GM12872 (cell line): ENCODE results near the gene GSAP.

Experiments used
- TF ChIP-seq, protein P1 (sequence below): IDR thresholded peaks from 3 replicates; pipeline ENCODE4 v1.5.1; 2011; ENCODE audit warnings: low read depth, mild to moderate bottlenecking, low read length, moderate library complexity; ENCODE audit not compliant: insufficient read depth

The GSAP gene, protein sequence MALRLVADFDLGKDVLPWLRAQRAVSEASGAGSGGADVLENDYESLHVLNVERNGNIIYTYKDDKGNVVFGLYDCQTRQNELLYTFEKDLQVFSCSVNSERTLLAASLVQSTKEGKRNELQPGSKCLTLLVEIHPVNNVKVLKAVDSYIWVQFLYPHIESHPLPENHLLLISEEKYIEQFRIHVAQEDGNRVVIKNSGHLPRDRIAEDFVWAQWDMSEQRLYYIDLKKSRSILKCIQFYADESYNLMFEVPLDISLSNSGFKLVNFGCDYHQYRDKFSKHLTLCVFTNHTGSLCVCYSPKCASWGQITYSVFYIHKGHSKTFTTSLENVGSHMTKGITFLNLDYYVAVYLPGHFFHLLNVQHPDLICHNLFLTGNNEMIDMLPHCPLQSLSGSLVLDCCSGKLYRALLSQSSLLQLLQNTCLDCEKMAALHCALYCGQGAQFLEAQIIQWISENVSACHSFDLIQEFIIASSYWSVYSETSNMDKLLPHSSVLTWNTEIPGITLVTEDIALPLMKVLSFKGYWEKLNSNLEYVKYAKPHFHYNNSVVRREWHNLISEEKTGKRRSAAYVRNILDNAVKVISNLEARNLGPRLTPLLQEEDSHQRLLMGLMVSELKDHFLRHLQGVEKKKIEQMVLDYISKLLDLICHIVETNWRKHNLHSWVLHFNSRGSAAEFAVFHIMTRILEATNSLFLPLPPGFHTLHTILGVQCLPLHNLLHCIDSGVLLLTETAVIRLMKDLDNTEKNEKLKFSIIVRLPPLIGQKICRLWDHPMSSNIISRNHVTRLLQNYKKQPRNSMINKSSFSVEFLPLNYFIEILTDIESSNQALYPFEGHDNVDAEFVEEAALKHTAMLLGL

DNA sequence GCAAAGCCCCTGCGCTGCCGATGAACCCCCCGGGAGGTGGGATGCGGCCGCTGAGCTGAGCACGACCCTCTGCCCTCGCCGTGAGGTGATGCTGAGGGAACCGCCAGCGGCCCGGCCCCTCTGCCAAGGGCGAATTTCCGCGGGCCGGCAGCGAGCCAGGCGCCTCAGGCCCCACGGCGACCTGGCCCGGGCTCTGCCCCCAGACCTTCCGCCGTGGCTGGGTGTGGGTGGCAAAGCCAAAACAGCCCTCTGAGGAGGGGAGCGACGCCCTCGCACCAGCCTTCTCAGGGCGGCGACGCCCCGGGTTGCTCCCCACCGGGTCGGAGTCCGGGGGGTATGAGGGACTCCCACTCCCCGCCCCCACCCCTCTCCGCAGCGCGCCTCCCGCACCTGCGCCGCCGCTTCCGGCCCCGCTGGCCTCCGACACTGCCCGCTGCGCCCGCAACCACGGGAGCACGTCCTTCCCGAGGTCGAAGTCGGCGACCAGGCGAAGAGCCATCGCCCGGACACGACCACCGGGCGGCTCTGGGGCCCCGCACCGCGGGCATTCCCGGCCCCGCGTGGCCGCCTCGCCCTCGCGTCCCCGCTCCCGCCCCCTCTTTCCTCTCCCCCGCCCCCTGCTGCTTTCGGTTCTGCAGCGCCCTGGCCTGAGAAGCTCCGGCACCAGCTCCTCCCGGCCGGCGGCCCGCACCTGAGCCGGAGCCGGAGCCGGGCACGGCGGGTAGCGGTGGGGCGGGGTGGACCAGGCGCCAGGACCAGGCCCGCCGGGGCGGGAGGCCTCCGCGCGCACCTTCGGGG, at the start of gene GSAP:
TSS of gene GSAP (minus strand) at position 527 of the 798 bp plus-strand sequence. CDS start at position 499, 28 bp downstream.
- TF ChIP-seq, protein P1, sequence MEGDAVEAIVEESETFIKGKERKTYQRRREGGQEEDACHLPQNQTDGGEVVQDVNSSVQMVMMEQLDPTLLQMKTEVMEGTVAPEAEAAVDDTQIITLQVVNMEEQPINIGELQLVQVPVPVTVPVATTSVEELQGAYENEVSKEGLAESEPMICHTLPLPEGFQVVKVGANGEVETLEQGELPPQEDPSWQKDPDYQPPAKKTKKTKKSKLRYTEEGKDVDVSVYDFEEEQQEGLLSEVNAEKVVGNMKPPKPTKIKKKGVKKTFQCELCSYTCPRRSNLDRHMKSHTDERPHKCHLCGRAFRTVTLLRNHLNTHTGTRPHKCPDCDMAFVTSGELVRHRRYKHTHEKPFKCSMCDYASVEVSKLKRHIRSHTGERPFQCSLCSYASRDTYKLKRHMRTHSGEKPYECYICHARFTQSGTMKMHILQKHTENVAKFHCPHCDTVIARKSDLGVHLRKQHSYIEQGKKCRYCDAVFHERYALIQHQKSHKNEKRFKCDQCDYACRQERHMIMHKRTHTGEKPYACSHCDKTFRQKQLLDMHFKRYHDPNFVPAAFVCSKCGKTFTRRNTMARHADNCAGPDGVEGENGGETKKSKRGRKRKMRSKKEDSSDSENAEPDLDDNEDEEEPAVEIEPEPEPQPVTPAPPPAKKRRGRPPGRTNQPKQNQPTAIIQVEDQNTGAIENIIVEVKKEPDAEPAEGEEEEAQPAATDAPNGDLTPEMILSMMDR = no peak

- TF ChIP-seq, protein P1 = no peak
Observed at GRCh38 chr7:77465256-77465655, 49.1 kb upstream of the GSAP start.

DNA sequence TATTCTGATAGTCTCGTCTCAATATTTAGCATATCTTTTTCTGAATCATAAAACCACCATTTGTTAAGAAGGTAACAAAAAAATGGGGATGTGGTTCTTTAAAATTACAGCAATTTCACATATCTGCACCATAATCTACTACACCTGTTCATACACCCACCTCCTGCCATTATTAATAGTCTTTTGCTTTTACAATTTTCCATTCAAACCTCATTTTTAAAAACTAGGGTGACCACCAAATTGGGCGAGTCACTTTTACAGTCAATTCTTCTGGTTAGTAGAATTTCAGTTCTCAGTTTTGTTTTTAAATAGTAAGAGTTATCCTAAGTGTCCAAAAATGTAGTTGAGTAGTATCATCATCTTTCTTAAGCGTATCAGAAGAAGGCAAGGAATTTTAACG, 48.4 kb upstream of the GSAP start:
- TF ChIP-seq, protein P1 = no peak

- TF ChIP-seq, protein P1 = no peak
Observed at GRCh38 chr7:77461842-77462241, 45.7 kb upstream of the GSAP start.

- TF ChIP-seq, protein P1 = no peak
Observed at GRCh38 chr7:77461246-77461645, 45.1 kb upstream of the GSAP start.

GRCh38 chr7:77460057-77460486, 43.9 kb upstream of the GSAP start:
- TF ChIP-seq, protein P1 = no peak
